Embryonic facial prominence (tissue), 1 donor: ENCODE data around the gene FBXW5.

ENCODE experiments used
- DNase-seq: peaks from one replicate; pipeline ENCODE4 v3.0.0-alpha.2; 2016; ENCODE audit errors: extremely low spot score

The FBXW5 gene

DNA sequence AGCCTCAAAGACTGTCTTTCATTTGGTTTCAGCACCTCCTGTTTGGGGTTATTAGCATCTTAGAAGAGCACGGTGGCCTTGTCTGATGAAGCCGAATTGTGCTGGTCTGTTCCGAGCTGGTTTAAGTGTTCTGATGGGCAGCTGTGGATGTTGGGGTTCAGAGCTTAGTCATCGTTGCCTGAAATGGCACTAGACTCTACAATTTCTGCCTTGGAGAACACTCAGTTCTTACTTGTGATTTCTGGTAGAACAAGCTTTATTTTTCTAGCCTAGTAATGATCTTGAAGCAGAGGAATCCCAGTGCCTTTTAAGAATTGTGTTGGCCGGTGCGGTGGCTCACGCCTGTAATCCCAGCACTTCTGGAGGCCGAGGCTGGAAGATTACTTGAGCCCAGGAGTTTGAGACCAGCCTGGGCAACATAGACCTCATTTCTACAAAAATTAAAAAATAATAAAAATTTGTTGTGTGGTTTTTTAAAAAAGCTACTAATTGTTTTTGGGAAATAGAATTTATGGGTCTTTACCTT lies 7.8 kb downstream of the FBXW5 start:
- DNase-seq = no peak

DNA sequence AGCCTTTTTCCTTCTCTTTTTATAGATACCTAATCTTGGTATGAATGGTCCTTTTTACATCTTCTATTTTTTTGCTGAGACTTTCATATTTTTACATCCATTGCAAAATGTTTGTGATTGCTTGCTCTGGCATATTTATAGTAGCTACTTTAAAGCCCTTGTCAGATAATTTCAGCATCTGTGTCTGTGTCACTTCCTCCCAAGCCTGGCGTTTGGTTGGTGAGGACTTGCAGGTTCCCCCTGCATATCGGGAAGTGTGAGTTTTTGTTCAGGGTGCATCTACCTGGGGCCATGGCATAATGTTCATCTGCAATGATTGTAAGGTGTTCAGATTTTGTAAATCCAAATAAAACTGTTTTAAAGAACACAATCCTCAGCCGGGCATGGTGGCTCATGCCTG lies 8.9 kb downstream of the FBXW5 start:
- no peak for DNase-seq

DNA sequence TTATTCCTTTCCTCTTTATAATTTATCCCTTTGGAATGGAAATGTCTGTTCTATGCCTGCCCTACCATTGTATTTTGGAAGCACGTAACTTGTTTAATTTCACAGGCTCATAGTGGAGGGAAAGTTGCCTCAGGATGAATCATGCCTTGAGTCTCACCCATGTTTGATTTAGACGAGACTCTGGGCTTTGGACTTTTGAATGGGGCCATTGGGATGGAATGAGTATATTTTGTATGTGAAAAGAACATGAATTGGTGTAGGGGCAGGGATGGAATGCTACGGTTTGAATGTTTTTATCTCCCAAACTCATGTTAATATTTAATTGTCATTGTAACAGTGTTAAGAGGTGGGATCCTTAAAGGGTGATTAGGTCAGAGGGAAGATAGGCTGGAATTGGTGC lies 10.3 kb downstream of the FBXW5 start:
- no peak for DNase-seq

DNA sequence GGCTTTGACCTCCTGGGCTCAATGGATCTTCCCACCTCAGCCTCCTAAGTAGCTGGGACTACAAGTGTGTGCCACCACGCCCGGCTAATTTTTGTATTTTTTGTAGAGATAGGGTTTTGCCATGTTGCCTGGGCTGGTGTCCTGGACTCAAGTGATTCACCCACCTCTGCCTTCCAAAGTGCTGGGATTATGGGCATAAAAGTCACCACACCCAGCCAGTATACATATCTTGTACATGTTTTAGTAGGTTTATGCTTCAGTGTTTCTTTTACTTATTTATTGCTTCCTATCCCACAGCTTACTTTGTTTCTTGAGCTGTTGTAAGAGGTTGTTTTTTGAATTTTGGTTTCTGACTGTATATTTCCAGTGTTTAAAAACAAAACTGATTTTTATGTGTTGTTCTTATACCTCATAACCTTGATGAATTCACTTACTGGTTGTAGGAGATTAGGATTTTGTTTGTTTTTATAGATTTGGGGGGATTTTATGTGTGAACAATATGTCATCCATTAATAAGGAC lies 12.9 kb downstream of the FBXW5 start:
- no peak for DNase-seq

DNA sequence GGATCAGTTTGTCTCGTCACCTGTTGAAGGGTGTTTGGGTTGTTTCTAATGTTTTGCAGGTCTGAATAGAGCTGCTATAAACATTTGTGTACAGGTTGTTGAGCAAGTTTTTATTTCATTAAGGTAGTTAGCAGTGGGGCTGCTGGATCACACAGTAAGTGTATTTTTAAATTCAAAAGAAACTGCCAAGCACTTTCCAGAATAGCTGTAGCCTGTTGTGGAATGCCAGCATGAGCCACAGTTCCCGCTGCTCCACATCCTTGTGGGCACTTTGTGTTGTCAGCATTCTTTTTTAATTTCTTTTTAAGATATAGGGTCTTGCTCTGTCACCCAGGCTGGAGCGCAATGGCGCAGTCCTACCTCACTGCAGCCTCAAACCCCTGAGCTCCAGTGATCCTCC lies 14.5 kb downstream of the FBXW5 start:
- no peak for DNase-seq

DNA sequence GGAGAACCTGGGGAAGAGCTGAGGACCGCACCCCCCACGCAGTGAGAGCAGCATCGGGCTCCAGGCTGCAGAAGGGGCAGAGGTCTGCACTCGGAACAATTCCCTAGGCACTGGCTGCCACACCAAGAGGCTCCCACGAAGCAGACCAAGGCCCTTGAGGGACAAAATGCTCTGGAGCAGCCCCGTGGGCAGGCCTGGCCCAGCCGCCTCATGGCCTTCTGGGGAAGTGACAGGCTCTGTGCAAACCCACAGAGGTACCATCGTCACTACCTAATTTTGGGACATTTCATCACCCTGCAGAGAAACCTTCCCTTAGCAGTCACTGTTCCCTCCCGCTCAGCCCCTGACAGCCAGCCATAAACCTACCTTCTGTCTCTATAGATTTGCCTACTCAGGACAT lies 15.9 kb downstream of the FBXW5 start:
- DNase-seq = no peak

DNA sequence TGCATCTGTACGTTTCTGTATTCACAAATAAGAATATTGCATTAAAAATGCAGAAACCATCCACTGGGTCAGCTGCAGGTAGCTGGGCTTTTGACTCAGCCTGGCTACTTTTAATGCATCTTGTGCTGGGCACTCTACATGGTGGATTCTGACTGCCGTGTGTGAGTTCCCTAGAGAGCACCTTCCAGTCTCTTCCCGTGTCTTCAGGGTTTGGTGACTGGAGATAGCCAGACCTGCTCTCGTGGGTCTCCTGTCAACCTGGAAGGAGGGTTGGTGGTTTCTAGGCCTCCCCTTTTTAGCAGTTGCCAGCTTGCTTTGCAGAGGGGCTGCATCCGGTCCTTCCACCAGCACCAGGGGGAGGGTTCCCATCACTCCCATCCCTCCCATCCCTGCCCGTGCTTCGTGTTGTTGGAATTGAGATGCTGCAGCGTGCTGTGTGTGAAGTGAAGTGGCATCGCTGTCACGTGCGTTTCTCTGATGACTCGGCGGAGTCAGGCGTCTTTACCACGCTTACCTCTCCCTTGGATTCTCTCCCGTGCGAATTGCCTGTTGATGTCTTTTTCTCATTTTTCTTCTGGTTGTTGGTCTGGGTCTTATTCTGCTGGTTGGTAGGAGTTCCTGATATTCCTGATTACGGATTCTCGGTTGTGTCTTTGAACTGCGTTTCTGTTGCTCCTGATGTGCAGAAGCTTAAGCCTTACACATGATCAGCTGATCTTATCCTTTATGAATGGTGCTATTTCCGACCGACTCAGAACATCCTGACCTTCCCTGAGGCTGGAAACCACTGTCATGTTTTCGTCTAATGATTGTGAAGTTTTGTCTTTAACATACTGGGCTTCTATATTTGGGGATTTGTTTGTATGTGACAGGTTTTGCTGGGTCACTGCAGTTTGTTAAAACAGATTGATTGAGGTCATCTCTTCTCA lies 16.9 kb downstream of the FBXW5 start:
- no peak for DNase-seq

DNA sequence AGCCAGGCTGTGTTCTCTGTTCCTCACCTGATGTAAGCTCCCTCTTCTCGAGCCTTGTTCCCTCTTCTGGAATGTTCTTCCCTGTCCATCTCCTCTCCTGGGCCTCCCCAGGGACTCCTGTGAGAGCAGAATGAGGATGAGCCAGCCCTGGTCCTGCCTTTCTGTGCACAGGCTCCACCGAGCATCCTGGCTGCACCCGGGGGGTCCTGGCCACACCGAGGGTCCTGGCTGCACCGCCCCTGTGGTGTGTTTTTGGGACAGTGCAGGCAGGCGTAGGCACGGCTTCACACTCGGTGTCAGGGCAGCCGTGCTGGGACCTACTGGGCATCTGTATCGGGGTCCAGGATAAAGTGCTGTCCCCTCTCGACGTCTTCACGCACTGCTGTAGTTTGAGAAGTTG lies 17.8 kb downstream of the FBXW5 start:
- DNase-seq = no peak

DNA sequence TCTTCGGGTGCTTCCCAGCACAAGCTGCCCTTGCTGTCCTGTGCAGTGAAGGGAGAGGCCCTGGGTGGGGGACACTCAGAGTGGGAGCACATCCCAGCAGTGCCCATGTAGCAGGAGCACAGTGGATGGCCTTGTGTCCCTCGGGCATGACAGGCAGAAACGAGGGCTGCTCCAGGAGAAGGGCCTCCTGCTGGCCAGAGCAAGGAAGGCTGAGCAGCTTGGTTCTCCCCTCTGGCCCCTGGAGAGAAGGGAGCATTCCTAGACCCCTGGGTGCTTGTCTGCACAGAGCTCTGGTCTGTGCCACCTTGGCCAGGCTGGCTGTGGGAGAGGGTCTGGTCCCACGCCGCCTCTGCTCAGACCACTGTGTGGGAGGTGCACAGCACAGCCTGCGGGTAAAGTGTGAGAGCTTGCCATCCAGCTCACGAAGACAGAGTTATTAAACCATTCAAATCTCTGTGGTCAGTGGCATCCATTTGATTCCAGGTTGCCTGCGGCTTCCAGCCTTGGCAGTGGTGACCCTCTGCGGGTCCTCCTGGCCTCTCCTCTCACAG lies 18.3 kb downstream of the FBXW5 start:
- no peak for DNase-seq

DNA sequence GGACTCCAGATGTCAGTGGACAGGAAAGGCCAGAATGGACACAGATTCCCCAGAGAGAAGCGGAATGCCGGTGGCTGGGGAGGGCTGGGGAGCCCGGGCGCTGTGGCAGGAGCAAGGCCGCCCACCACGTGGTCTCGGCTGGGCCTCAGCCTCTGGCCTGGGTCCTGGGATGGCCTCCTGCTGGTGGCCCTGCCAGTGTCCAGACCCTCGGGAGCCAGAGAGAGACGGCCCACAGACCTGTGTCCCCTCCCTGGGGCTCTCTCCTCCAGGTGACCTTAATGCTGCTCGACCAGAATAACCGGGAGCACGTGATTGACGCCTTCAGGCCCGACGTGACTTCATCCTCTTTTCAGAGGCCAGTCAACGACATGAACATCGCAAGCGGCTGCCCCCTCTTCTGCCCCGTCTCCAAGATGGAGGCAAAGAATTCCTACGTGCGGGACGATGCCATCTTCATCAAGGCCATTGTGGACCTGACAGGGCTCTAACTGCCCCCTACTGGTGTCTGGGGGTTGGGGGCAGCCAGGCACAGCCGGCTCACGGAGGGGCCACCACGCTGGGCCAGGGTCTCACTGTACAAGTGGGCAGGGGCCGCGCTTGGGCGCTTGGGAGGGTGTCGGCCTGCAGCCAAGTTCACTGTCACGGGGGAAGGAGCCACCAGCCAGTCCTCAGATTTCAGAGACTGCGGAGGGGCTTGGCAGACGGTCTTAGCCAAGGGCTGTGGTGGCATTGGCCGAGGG lies 19.0 kb downstream of the FBXW5 start:
- DNase-seq = no peak

DNA sequence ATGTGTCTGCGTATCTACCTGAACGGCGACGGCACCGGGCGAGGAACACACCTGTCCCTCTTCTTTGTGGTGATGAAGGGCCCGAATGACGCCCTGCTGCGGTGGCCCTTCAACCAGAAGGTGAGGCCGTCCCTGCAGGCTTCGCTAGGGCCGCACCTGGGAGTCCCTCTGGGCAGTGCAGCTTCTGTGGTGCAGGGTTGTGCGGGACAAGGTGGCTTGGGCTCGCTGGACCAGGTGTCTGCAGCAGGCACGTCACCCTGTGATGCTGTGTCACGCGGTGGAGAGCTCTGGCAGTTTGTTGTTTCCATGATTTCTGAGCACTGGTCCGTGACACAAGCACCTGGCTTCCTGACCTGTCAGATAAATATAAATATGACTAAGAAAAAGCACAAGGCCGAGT lies 20.7 kb downstream of the FBXW5 start:
- no peak for DNase-seq

DNA sequence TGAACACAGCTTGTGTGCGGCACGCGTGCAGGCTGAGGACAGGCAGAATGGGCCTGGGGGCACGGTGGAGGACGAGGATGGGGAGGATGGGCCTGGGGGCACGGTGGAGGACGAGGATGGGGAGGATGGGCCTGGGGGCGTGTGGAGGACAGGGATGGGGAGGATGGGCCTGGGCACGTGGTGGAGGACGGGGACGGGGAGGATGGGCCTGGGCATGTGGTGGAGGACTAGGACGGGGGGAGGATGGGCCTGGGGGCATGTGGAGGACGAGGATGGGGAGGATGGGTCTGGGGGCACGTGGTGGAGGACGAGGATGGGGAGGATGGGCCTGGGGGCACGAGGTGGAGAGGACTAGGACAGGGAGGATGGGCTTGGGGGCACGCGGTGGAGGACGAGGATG lies 22.0 kb downstream of the FBXW5 start:
- no peak for DNase-seq

DNA sequence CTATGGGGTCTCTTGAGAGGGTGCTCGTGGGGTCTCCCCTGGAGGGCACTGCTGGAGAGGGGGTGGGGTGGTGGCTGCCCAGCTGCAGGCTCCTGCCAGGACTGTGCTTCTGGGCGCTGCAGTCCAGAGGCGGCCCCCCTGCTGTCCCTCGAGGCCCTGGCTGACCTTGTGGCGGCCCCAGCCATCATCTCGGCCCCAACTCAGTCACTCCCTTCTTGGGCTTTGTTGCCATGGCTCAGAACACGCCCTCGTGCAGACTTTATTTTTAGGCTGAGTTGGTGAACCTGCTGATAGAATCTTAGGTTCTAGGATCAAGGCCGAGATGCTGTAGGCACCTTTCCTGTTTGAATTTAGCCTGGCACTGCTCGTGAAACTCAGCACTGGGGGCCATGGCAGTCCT lies 22.8 kb downstream of the FBXW5 start:
- no peak for DNase-seq

DNA sequence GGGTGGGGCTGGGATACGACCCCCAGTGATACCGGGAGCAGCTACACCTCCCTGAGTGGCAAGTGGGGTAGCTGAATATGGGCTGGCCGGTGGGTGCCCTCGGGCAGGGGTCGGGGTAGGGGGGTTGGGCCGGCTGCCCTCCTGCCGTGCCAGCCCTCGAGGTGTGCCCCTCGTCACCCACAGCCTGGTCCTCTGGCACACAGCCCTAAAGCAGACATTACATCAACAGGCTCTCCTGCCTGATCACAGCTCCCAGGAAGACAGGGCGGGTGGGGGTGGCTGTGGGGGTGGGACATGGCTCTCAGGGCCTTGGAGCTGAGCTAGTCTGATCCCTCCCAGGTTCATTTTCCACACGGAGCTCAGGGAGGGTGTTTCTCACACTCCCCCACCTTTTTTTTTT lies 23.2 kb downstream of the FBXW5 start:
- no peak for DNase-seq

DNA sequence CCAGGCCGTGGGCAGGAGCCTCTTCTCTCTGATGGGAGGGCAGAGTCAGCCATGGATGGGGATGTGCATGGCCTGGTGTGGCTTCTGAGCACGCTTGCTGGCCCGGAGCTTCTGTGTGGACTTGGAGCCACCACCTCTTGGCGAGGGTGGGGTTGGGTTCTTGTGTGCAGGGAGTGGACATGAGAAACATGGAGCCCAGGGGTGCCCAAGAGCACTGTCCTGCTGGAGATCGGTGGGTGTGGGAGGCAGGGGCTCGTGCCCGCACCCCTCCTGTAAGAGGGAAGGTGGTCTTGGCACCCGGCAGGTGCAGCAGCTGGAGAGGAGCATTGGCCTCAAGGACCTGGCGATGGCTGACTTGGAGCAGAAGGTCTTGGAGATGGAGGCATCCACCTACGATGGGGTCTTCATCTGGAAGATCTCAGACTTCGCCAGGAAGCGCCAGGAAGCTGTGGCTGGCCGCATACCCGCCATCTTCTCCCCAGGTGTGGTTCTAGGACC lies 23.8 kb downstream of the FBXW5 start:
- DNase-seq = no peak

DNA sequence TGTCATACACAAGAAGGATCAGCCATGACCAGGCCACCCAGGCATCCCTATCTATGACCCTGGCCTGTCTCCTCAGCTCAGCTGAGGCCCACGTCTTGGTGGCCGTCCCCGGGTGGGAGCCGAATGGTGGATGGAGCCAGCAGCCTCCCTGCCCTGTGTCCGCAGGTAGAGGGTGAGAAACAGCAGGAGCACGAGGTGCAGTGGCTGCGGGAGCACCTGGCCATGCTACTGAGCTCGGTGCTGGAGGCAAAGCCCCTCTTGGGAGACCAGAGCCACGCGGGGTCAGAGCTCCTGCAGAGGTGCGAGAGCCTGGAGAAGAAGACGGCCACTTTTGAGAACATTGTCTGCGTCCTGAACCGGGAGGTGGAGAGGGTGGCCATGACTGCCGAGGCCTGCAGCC lies 24.5 kb downstream of the FBXW5 start:
- DNase-seq = no peak

DNA sequence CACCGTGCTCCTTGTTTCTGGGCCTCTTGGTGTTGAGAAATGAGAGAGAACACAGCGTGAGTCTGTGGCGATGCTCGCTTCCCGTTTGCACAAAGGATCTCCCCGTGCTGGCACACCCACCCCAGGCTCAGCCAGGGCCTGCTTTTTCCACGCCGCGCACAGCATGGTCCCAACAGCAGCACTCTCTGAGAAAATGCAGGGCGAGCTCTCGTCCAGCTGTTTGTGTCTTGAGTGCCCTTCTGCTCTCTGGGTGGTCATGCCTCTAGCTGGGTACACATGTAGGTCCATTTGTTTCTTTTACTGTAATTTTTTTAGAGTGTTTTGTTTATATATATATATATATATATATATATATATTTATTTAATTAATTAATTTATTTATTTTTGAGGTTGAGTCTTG lies 26.6 kb downstream of the FBXW5 start:
- DNase-seq = no peak

DNA sequence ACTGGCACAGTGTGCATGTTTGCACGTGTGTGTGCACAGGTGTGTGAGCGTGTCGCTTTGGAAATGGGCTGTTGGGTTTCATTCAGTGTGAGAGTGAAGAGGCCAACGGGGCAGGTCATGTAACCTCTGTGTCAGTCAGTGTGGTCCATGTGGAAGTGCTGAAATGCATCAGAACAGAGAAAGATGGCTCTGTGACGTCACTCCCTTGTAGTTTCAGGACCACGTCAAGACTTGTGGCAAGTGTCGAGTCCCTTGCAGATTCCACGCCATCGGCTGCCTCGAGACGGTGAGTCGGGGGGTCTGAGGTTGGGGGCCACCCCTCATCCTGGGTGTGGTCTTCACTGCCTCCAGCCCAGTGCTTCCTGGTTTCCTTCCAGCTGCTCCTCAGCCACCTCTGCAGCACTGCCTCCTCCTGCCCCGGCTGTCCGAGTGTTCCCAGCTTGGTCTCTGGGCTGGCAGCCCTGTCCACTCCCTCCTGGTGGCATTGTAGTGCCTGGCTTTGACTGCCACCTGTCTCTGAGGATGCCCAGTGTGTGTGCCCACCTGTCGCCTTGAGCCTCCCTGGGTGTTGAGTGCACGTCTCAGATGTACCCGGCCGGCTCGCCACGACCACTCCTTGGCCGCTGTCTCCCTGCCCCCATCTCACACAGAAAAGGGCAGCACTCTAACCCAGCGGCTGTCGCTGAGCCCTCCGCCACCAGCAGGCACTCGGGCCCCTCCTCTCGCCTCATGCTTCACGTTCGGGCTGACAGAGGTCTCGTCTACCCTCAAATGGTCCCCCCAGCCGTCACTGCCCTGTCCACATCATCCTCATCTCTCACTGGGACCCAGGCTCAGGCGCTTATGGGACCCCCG lies 28.0 kb downstream of the FBXW5 start:
- no peak for DNase-seq

DNA sequence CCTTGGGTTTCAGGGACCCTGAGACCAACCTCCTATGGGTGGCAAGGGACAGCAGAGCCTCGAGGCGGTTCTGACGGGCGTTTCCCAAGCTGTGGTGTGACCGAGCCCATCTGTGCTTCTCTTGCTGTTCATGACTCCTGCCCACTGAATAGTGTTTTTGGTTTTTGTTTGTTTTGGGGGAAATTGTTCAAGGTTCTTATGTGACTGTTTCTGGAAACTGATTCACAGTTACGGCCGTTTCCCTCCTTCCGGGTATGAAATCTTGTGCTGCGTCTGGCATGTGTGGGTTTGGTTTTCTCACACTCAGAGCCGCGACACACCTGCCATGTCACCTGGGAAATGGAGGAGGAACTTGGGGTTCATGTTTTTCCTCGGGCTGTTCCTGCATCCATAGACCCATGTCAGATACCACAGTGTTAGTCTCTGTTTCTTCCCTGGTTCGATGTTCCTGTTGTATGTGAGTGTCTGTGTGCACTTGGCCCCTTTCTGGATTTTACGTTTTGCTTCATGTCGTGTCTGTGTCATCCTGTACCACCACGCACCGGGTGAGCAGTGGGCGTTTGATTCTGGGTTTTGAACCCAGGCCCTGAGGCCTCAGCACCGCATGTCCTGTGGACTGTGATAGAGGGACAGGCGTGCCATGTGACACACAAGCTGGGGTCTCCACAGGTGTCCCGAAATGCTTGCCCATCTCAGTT lies 28.8 kb downstream of the FBXW5 start:
- no peak for DNase-seq

DNA sequence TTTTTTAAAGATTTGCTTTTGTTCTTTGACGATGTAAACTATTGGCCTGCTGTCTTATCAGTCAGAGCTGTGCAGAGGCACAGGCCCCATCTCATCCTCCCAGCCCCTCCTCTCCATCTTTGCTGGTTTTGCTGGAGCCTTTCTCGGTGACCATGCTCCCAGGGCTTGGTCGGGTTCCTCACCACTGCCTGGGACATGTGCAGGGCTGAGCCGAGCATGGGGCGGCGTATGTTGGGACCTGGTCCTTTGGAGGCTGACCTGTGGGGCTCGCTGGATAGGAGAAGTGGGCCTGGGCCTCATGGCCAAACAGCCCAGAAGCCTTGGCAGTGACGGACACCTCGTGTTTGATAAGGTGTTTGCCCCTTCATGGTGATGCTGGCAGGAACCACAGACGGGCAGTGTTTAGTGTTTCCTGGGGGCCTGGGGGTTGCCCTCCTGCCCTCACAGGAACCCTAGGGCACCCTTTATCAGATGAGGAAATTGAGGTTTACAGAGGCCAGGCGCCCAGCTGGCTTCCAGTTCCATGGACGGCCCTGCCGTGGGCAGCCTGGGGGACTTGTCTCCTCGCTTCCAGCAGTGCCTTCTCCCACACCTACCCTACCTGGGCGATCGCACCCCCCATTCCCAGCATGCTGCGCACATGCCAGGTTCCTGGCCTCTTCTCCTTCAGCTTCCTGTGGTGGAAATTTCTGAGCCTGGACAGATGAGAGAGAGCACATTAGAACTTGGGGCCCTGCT lies 30.7 kb downstream of the FBXW5 start:
- DNase-seq = no peak
